IMR-90 (cell line): ENCODE measurements around the gene IQGAP2. TPM values are rescaled to one million over a fixed set of nuclear protein-coding genes. Genes with fewer than 3 reads are reported as not detected.
"Not testable (repeated sequence)": the region's sequence is repeated elsewhere in the genome, so short reads cannot be mapped to it uniquely, and the experiment has no call there.

ENCODE experiments used
- ATAC-seq: fragments of 200-7000 bp; cut with Tn5 transposase; 2 replicates; pipeline ENCODE4 v1.9.1; 2020; ENCODE audit warnings: low read depth, mild to moderate bottlenecking, moderate library complexity
- BruUV-seq: library from RNA; stranded (reverse); fragments of 400-500 nt; replicated peaks from 2 replicates; lab custom pipeline; 2021; lab: Mats Ljungman, UMichigan
- CTCF ChIA-PET: fragments of 300-600 bp; formaldehyde crosslinking; extraction: SDS; loops from one replicate; lab custom pipeline; 2021; ENCODE audit warnings: antibody characterized with exemption; lab: Yijun Ruan, JAX
- POLR2A ChIA-PET: fragments of 300-600 bp; sonication (Branson Sonifier 250); formaldehyde crosslinking; loops from one replicate; lab custom pipeline; 2022; ENCODE audit warnings: antibody characterized with exemption; ENCODE audit not compliant: unreplicated experiment; lab: Charles Lee
- DNase-seq: peaks from one replicate; pipeline ENCODE4 v3.0.0; 2013
- H2AFZ ChIP-seq: replicated peaks from 2 replicates; pipeline ENCODE3; 2013; ENCODE audit warnings: low read length, mild to moderate bottlenecking; ENCODE audit not compliant: poor library complexity
- H2AK5ac ChIP-seq: 2 replicates; pipeline ENCODE4 v1.6.1; 2013; ENCODE audit warnings: low read depth, low read length, inconsistent platforms
- H2AK9ac ChIP-seq: replicated peaks from 2 replicates; pipeline ENCODE3; 2013; ENCODE audit warnings: mild to moderate bottlenecking, low read depth, low read length, moderate library complexity; ENCODE audit not compliant: poor library complexity
- H2BK120ac ChIP-seq: 2 replicates; pipeline ENCODE4 v1.6.1; 2013; ENCODE audit warnings: low read depth, low read length, inconsistent platforms
- H2BK15ac ChIP-seq: 3 replicates; pipeline ENCODE4 v1.6.1; 2013; ENCODE audit warnings: low read depth, low read length, inconsistent platforms
- H2BK20ac ChIP-seq: 2 replicates; pipeline ENCODE4 v1.6.1; 2013; ENCODE audit warnings: low read depth, mild to moderate bottlenecking, inconsistent platforms, low read length, moderate library complexity
- H2BK5ac ChIP-seq: 2 replicates; pipeline ENCODE4 v1.6.1; 2013; ENCODE audit warnings: mild to moderate bottlenecking, low read depth, low read length, inconsistent platforms; ENCODE audit not compliant: poor library complexity, severe bottlenecking
- H3K14ac ChIP-seq: replicated peaks from 2 replicates; pipeline ENCODE4 v1.6.1; 2013; ENCODE audit warnings: low read depth, low read length, inconsistent platforms
- H3K18ac ChIP-seq: 2 replicates; pipeline ENCODE4 v1.6.1; 2013; ENCODE audit warnings: low read depth, low read length, control low read depth
- H3K23ac ChIP-seq: 2 replicates; pipeline ENCODE4 v1.6.1; 2013; ENCODE audit warnings: low read depth, low read length, inconsistent platforms
- H3K27ac ChIP-seq: 2 replicates; pipeline ENCODE4 v1.5.1; 2013; ENCODE audit warnings: mild to moderate bottlenecking, control low read depth, low read length; ENCODE audit not compliant: insufficient read depth
- H3K27me3 ChIP-seq: 2 replicates; pipeline ENCODE4 v1.6.1; 2013; ENCODE audit warnings: low read length; ENCODE audit not compliant: control insufficient read depth, insufficient read depth
- H3K36me3 ChIP-seq: 2 replicates; pipeline ENCODE4 v1.6.1; 2013; ENCODE audit warnings: low read length, mixed read lengths; ENCODE audit not compliant: control insufficient read depth, insufficient read depth
- H3K4ac ChIP-seq: 2 replicates; pipeline ENCODE4 v1.6.1; 2013; ENCODE audit warnings: low read depth, low read length, inconsistent platforms
- H3K4me1 ChIP-seq: 2 replicates; pipeline ENCODE4 v1.6.1; 2013; ENCODE audit warnings: low read length, mixed read lengths; ENCODE audit not compliant: control insufficient read depth, insufficient read depth
- H3K4me2 ChIP-seq: 2 replicates; pipeline ENCODE4 v1.6.1; 2013; ENCODE audit warnings: low read depth, mild to moderate bottlenecking, control low read depth, low read length, moderate library complexity
- H3K4me3 ChIP-seq: 2 replicates; pipeline ENCODE4 v1.5.1; 2013; ENCODE audit warnings: low read depth, mild to moderate bottlenecking, control low read depth, low read length, moderate library complexity; ENCODE audit not compliant: insufficient read depth
- H3K56ac ChIP-seq: 2 replicates; pipeline ENCODE4 v1.6.1; 2013; ENCODE audit warnings: low read length, inconsistent platforms; ENCODE audit not compliant: insufficient read depth; ENCODE audit errors: extremely low read depth
- H3K79me1 ChIP-seq, 2 experiments: 2 replicates each; pipeline ENCODE4 v1.6.1; 2013; ENCODE audit warnings: low read length in 2 of 2, inconsistent platforms in 1 of 2, low read depth in 1 of 2
- H3K9ac ChIP-seq: 2 replicates; pipeline ENCODE4 v1.6.1; 2013; ENCODE audit warnings: low read depth, low read length, control low read depth
- H3K9me1 ChIP-seq: 2 replicates; pipeline ENCODE4 v1.6.1; 2013; ENCODE audit warnings: low read length, inconsistent platforms; ENCODE audit not compliant: insufficient read depth
- H3K9me3 ChIP-seq: 2 replicates; pipeline ENCODE4 v1.6.1; 2013; ENCODE audit warnings: low read length; ENCODE audit not compliant: control insufficient read depth, insufficient read depth
- H4K20me1 ChIP-seq: 2 replicates; pipeline ENCODE4 v1.6.1; 2013; ENCODE audit warnings: low read length, inconsistent platforms; ENCODE audit not compliant: insufficient read depth
- H4K5ac ChIP-seq: 2 replicates; pipeline ENCODE4 v1.6.1; 2013; ENCODE audit warnings: mild to moderate bottlenecking, low read depth, low read length, control low read depth
- H4K8ac ChIP-seq, 2 experiments: 2 replicates each; pipeline ENCODE4 v1.6.1; 2013; ENCODE audit warnings: low read depth in 2 of 2, low read length in 2 of 2, control low read depth in 1 of 2, inconsistent platforms in 1 of 2
- H4K91ac ChIP-seq: 2 replicates; pipeline ENCODE4 v1.6.1; 2013; ENCODE audit warnings: low read depth, low read length, inconsistent platforms; ENCODE audit not compliant: insufficient read depth
- WGBS, 2 experiments: methylation state at CpG; one replicate each; pipeline versions ENCODE4 v1.1.5 to v1.1.7; 2013; ENCODE audit warnings: missing lambda C conversion rate in 2 of 2; ENCODE audit not compliant: insufficient read length in 1 of 2; ENCODE audit errors: extremely low coverage in 2 of 2; 5-methylcytosine and 5-hydroxymethylcytosine counted together
- dilution Hi-C: fragments of 300-500 bp; cut with HindIII; formaldehyde crosslinking; loops from one replicate; pipeline ENCODE4 v1.14.3; 2018; ENCODE audit warnings: low sequenced_read_pairs; ENCODE audit not compliant: unreplicated experiment
- in situ Hi-C: fragments of 300-500 bp; cut with MboI; formaldehyde crosslinking; loops from 3 replicates; pipeline ENCODE4 v1.14.3; 2019; ENCODE audit warnings: low sequenced_read_pairs, inconsistent platforms, mixed read lengths
- intact Hi-C: fragments of 100-400 bp; cut with micrococcal nuclease; formaldehyde crosslinking; loops from 2 replicates; pipeline ENCODE4 v1.10.0; 2022
- polyA plus RNA-seq, 3 experiments: library from polyadenylated mRNA; depleted of rRNA; stranded (reverse); fragments of >200 nt; gene quantifications; 2 replicates each; pipeline ENCODE4 v1.2.3, GENCODE V29; 2012; ENCODE audit warnings: low replicate concordance in 1 of 3
- total RNA-seq: library from RNA; depleted of rRNA; stranded (reverse); fragments of >200 nt; gene quantifications from 2 replicates; pipeline ENCODE4 v1.2.3, GENCODE V29; 2012

IQGAP2 gene
- total and polyA plus RNA-seq, 2 of the 4 experiments (the other 2 are of a cell fraction) = 0.21 to 0.36 TPM

DNA sequence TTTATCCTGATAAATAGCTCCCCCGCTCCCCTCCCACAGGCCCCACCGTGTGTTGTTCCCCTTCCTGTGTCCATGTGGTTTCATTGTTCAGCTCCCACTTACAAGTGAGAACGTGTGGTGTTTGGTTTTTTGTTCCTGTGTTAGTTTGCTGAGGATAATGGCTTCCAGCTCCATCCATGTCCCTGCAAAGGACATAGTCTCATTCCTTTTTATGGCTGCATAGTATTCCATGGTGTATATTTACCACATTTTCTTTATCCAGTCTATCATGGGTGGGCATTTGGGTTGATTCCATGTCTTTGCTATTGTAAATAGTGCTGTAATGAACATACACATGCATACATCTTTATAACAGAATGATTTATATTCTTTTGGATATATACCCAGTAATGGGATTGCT is 34.4 kb downstream of the IQGAP2 start:
- in situ Hi-C loops, H2BK120ac ChIP-seq, H4K91ac ChIP-seq, POLR2A ChIA-PET, H2AK9ac ChIP-seq, H4K20me1 ChIP-seq, intact Hi-C loops, H4K8ac ChIP-seq, H3K18ac ChIP-seq, dilution Hi-C loops, H3K56ac ChIP-seq, H3K36me3 ChIP-seq, H3K27ac ChIP-seq, H3K4me1 ChIP-seq, H4K5ac ChIP-seq, DNase-seq, H3K4me2 ChIP-seq, H3K9ac ChIP-seq, H3K9me3 ChIP-seq, CTCF ChIA-PET, ATAC-seq, H3K27me3 ChIP-seq, BruUV-seq, H2AFZ ChIP-seq, H3K23ac ChIP-seq, H3K9me1 ChIP-seq, H2BK15ac ChIP-seq, H3K14ac ChIP-seq, H2BK5ac ChIP-seq, H2AK5ac ChIP-seq, H3K79me1 ChIP-seq, H3K4me3 ChIP-seq, H3K4ac ChIP-seq, H2BK20ac ChIP-seq: not testable (repeated sequence)
- WGBS, 2 experiments = no CpG with 5 or more reads among the region's 3 CpGs
